SK-N-MC (cell line): ENCODE results near the gene GFOD2.

Experiments
- EZH2 ChIP-seq: fragments of 200-600 bp; sonication (generic); IDR thresholded peaks from one replicate; pipeline ENCODE4 v1.6.1; 2017; ENCODE audit warnings: antibody characterized with exemption
- FOXP2 ChIP-seq: optimal IDR thresholded peaks from 2 replicates; pipeline ENCODE3; 2011; ENCODE audit warnings: mild to moderate bottlenecking, moderate library complexity; ENCODE audit not compliant: insufficient read depth; ENCODE audit errors: extremely low read length, control extremely low read depth
- POLR2AphosphoS5 ChIP-seq: IDR thresholded peaks from 2 replicates; pipeline ENCODE4 v1.6.1; 2012; ENCODE audit warnings: mild to moderate bottlenecking, low read depth, low read length, borderline replicate concordance

DNA sequence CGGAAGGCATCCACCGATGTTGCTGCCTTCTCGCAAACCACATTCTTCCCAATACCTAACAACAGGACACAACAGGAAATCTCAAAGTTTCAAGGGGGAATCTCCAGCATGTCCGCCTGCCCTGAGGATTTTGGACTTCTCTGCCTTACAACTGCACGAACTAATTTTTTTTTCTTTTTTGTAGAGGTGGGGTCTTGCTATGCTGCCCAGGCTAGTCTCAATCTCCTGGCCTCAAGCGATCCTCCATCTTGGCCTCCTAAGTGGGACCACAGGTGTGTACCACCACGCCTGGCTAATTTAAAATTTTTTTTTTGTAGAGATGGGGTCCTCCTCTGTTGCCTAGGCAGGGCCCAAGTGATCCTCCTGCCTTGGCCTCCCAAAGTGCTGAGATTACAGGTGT lies 43.1 kb downstream of the GFOD2 start:
- TF ChIP-seq EZH2 (no peak), POLR2AphosphoS5 (no peak), FOXP2 (no peak)
